ENCODE data around the gene ZNF526. TPM values are rescaled to one million over a fixed set of nuclear protein-coding genes. Genes with fewer than 3 reads are reported as not detected.

The ZNF526 gene
- total RNA-seq, 3 donors from 2014 or later: 4.0 to 6.9 (median 6.0) TPM

- Histone ChIP-seq H3K27ac (peak overlapping the region; percentile 44 to 59), H3K4me3 (no peak overlapping the region), H3K4me1 (no peaks in the 10 kb centered on the region), H3K27me3 (no peaks in the 10 kb centered on the region), H3K36me3 (peaks cover 4% of the 10 kb centered on the region), H3K9me3 (no peaks in the 10 kb centered on the region)
- intact Hi-C loops (cut with DNase I; ENCODE audit: low total_unique reads): loop anchor here (2.0 kb wide), 1 partner anchor 78 kb away; no protein-coding TSS in a partner anchor
- no peak for TF ChIP-seq POLR2AphosphoS5 (IDR thresholded peaks at IDR 0.05)
- TF ChIP-seq CTCF (IDR thresholded peaks at IDR 0.05): no peak
- no peak for TF ChIP-seq POLR2A (IDR thresholded peaks at IDR 0.05)
- DNase-seq (ENCODE audit: low spot score in 2 of 2): no peak
These were observed 13.0 kb upstream of the ZNF526 start for GRCh38 chr19:42206871-42207755.

GRCh38 chr19:42207767-42208271 lies 12.3 kb upstream of the ZNF526 start:
- Histone ChIP-seq H3K4me3 (no peak overlapping the region), H3K27ac (peak overlapping the region; percentile 44 to 59), H3K9me3 (no peaks in the 10 kb centered on the region), H3K36me3 (peaks cover 4% of the 10 kb centered on the region), H3K4me1 (no peaks in the 10 kb centered on the region), H3K27me3 (no peaks in the 10 kb centered on the region)
- TF ChIP-seq POLR2A (IDR thresholded peaks at IDR 0.05) (no peak), POLR2AphosphoS5 (IDR thresholded peaks at IDR 0.05) (no peak), CTCF (IDR thresholded peaks at IDR 0.05) (no peak)
- DNase-seq (ENCODE audit: low spot score in 2 of 2): peak in 1 of 2 donors; percentile 46
- intact Hi-C loops (cut with DNase I; ENCODE audit: low total_unique reads): loop anchor here (2.0 kb wide), 1 partner anchor 79 kb away; no protein-coding TSS in a partner anchor

- H3K36me3 ChIP-seq: peaks cover 4% of the 10 kb centered on the region
- intact Hi-C loops (cut with DNase I; ENCODE audit: low total_unique reads): no loop called here
- no peaks in the 10 kb centered on the region for H3K27me3 ChIP-seq
These were observed 11.5 kb upstream of the ZNF526 start for GRCh38 chr19:42208612-42209011.

GRCh38 chr19:42212886-42213285 lies 7.2 kb upstream of the ZNF526 start:
- intact Hi-C loops (cut with DNase I; ENCODE audit: low total_unique reads): no loop called here

More at GRCh38 chr19:42208612-42209011, 11.5 kb upstream of the ZNF526 start:
- TF ChIP-seq POLR2AphosphoS5 (IDR thresholded peaks at IDR 0.05): no peak
- no peak for TF ChIP-seq POLR2A (IDR thresholded peaks at IDR 0.05)
- TF ChIP-seq CTCF (IDR thresholded peaks at IDR 0.05): no peak
- Histone ChIP-seq H3K4me3 (no peak overlapping the region), H3K9me3 (no peaks in the 10 kb centered on the region), H3K27ac (peak overlapping the region in 1 of 2 donors; percentile 9), H3K4me1 (no peaks in the 10 kb centered on the region)
- DNase-seq (ENCODE audit: low spot score in 2 of 2): no peak

More at GRCh38 chr19:42212886-42213285, 7.2 kb upstream of the ZNF526 start:
- Histone ChIP-seq H3K9me3 (no peaks in the 10 kb centered on the region), H3K36me3 (peaks cover 4% of the 10 kb centered on the region), H3K27ac (no peak overlapping the region), H3K27me3 (no peaks in the 10 kb centered on the region), H3K4me3 (no peak overlapping the region), H3K4me1 (peaks cover 0 to 15% of the 10 kb centered on the region in 2 donors)
- no peak for TF ChIP-seq CTCF (IDR thresholded peaks at IDR 0.05)
- TF ChIP-seq POLR2AphosphoS5 (IDR thresholded peaks at IDR 0.05): no peak
- TF ChIP-seq POLR2A (IDR thresholded peaks at IDR 0.05): no peak
- no peak for DNase-seq (ENCODE audit: low spot score in 2 of 2)
